GM11168 (cell line): Measurements from ENCODE around the gene PSMC3.

Experiments used
- in situ Hi-C: fragments of 300-500 bp; cut with MboI; formaldehyde crosslinking; loops from one replicate; pipeline ENCODE4 v1.12.0; 2022; ENCODE audit warnings: low sequenced_read_pairs; ENCODE audit not compliant: unreplicated experiment

The PSMC3 gene

DNA sequence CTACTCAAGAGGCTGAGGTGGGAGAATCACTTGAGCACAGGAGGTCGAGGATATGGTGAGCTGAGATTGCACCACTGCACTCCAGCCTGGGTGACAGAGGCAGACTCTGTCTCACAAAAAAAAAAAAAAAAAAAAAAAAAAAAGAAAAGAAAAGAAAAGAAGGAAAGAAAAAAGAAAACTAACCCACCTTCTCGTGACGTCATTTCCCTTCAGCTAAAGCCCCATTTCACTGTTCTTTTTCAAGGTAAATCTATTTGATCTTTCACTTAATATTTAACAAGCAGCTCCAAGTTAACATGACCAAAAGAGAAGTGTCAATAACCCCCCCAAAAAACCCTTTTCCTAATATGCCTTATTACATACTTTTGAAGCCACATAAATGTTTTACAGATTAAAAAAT lies 17.6 kb upstream of the PSMC3 start:
- in situ Hi-C loops, result no loop called here

DNA sequence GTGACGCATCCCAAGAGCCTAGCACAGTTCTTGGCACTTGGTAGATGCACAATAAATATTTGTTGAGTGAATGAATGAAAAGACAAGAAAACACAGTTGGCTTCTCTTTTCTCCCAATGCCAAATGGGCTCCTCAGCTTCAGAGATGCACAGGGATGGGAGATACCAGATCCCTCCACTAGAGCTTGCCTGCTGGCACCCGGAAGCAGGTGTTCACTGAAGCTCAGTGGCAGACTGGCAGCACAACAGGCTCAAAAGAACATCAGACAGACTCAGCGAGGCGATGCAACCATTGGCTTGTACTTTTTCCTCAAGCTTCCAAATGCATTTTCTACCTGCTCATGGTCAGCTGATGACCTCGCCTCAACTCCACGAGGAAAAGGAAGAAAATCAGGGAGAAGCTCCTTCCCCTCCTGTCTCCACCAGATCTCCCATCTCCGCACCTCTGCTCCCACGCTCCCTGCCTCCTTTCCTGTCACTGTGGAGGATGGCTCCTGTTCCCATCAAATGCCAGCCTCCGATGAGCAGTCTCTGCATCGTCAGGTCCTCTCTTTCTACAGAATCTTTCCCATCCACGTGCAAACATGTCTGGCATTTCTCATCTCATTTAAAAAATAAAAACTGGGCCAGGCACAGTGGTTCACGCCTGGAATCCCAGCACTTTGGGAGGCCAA lies 16.9 kb upstream of the PSMC3 start:
- in situ Hi-C loops, result no loop called here

DNA sequence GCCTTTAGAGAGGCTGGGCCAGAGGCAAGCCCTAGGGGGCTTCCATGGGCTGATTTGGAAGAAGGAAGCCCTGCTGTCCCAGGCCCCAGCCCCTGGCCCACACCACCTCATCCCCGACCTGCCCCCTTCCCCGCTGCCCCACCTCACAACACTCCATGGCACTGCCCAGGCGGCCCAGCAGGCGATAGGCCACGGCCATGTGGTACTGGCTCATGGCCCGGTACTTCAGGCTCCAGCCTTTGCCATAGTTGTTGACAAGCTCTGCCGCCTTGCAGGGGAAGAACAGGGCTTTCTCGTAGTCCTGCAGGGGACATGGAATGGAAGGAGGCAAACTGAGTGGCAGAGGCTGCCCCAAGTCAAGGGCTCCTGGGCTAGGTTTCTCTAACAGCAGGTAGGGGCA lies 16.3 kb upstream of the PSMC3 start:
- in situ Hi-C loops, result no loop called here

DNA sequence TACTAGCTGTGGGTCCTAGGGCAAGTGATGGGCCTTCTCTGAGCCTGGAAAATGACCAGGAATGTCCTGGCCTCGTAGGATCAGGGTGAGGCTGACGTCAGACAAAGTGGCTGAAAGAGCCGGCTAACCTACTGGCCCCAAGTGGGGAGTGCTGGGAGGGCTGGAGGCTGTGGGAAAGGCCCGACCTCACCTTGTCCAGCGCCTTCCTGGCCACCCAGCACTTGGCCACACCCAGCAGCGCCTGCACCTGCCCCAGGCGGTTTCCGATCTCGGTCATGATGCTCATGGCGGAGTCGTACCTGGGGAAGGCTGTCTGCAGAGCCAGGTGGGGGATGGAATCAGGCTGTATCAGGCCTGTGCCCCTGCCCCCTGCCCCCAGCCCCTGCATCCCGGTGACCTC lies 15.2 kb upstream of the PSMC3 start:
- in situ Hi-C loops, result no loop called here

DNA sequence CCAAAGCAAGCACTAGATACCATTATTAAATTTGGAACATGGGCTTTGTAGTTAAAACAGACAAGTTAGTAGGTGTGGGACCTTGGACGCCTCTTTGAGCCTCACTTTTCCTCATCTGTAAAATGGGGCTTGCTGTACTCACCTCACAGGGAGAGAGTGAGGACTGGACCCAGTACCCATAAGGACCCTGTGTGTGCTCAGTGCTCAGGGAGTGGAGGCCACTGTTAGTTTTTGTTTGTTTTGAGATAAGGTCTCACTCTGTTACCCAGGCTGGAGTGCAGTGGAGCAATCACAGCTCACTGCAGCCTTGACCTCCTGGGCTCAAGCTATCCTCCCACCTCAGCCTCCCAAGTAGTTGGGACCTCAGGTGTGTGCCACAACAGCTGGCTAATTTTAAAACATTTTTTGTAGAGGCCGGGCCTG lies 13.8 kb upstream of the PSMC3 start:
- in situ Hi-C loops, result no loop called here

DNA sequence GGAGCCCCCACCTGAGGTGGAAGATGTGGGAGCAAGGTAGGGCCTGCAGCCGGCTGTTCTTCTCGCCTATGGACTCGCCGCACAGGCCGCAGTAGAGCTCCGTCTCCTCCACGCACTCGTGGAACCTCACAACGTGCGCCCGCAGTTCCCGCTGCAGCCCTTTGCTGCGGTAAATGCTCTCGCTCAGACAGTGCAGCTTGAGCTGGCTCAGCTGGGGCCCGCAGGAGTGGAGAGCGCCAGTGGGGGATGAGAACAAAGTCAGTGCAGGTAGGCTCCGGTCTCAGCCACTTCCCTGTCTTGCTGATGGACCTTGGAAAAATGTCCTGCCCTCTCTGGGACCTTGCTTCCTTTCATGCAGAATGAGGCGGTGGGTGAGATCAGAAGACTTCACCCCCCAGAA lies 12.5 kb upstream of the PSMC3 start:
- in situ Hi-C loops, result no loop called here

DNA sequence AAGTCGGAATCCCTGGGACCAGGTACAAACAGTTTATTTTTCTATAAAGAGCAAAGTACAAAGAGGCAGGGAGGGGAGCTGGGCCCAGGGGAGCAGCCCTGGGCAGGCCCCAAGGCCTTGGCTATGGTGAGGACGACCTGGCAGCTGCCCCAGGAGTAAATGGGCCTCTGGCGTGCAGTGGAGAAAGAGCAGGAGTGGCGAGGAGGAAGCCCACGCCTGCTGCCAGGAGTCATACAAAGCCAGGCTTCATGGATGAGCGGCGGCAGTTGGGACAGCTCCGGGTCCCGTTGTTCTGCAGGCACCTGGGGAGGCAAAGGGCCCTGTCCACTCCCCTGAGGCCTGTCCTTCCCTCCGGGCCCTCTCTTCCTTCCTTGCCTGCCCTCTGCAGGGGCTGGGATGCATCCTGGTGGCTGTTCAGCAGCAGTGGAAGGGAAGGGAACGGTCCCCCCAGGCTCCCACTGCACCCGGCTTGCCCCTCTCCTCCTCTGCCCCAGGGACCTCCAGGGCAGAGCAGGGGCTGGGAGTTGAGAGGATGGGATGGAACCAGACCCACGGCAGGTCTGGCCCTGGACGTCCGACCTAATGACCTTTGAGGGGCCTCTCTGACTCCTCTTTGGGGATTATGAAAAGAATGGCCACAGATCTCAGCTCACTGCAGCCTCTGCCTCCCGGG lies 11.6 kb upstream of the PSMC3 start:
- in situ Hi-C loops, result no loop called here

DNA sequence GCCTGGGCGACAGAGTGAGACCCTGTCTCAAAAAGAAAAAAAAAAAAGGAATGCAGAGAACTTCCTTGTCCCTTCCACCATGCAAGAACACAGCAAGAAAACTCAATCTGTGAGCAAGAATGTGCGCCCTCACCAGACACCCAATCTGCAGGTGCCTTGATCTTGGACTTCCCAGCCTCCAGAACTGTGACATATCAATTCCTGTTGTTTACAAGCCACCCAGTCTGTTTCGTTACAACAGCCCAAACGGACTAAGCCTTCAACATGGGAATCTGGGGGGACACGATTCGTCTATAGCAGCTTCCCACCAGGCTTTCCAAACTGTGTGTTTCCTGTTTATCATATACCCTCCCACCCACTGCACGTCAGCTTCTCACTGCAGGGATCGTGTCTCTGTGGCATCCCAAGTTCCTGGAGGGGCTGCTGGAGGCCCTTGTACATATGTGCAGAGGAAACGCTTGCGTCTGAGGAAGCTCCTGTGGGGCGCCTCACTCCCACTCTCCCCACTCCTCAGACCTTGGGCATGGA lies 11.0 kb upstream of the PSMC3 start:
- in situ Hi-C loops, result no loop called here

DNA sequence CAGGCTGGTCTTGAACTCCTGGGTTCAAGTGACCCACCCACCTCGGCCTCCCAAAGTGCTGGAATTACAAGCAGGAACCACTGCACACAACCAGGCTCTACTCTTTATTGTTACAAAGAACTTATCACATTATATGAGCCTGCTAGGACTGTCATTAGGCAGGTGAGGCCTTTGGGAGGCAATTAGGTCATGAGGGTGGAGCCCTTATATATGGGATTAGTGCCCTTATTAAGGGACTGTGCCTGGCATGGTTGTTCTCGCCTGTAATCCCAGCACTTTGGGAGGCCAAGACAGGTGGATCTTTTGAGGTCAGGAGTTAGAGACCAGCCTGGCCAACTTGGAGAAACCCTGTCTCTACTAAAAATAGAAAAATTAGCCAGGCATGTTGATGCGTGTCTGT lies 10.5 kb upstream of the PSMC3 start:
- in situ Hi-C loops, result no loop called here

DNA sequence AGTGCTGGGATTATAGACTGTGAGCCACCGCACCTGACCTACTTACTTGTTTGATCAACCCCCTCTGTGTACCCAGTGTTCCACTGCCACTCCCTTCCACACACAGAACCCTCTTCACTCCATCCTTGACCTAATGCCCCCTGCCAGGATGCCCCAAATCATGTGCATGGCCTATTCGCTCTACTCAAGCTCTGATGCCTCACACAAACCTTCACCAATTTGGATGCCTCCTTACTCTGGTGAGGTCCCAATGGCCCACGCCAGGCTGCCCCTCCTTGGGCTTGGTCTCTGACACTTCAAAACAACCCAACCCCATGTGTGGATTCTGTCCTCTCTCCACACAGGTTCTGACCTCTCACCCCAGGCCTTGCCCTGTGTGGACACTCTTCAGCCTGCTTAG lies 9.4 kb upstream of the PSMC3 start:
- in situ Hi-C loops, result no loop called here

DNA sequence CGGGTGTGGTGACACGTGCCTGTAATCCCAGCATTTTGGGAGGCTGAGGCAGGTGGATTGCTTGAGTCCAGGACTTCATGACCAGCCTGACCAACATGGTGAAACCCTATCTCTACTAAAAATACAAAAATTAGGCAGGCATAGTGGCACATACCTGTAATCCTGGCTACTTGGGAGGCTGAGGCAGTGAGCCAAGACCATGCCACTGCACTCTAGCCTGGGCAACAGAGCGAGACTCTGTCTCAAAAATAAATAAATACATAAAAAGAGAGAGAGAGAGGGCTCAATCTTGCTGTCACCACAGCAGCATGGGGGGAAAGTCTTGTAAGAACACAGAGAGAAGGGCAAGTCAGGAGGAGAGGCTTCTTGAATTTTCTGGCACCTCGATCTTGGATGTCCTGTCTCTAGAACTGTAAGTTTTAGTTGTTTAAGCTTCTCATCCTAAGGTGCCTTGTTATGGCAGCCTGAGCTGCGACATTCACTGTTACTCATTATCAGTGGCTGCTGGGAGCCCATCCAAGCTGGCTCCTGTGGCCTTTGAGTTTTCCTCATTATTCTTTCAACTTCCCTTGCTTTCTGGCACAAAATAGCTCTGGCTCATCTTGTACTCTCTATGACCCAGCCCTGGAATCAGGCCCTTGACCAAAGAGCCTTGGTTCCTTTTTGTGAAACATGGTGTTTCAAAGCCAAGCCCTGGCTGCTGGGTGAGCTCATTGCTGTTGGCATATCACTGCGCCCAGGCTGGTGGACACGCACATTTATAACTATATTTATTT lies 8.0 kb upstream of the PSMC3 start:
- in situ Hi-C loops, result no loop called here

DNA sequence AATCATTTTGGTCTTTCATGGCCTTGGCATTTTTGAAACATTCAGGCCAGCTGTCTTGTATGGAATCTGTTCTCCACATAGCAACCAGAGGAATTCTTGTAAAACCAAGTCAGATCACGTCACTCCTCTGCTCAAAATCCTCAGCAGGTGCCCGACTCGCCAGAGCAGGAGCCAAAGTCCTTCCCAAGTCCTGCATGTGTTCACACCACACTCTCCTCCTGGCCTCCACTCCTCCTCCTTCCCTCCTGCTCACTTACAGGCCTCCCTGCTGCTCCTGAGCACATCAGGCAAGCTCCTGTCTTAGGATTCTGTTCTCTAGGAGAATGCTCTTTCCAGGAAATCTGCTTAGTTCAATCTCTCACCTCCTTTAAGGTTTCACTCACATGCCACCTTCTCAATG lies 6.9 kb upstream of the PSMC3 start:
- in situ Hi-C loops, result no loop called here

DNA sequence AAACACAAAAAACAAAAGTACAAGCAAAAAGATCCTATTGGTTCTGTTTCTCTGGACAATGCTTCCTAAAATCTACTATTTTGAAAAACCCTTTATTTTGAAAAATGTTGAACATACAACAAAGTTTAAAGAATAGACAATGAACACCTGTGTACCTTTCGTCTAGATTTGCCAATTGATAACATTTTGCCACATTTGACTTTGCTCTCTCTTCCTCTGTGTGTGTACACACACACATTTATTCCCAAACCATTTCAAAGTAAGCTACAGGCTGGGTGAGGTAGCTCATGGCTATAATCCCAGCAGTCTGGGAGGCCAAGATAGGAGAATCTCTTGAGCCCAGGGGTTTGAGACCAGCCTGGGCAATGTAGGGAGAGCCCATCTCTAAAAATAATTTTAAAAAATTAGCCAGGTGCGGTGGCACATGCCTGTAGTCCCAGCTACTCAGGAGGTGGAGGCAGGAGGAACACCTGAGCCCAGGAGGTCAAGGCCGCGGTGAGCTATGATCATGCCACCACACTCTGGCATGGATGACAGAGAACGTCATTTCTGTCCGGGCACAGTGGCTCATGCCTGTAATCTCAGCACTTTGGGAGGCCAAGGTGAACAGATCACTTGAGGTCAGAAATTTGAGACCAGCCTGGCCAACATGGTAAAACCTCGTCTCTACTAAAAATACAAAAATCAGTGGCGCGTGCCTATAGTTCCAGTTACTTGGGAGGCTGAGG lies 5.3 kb upstream of the PSMC3 start:
- in situ Hi-C loops, result no loop called here

DNA sequence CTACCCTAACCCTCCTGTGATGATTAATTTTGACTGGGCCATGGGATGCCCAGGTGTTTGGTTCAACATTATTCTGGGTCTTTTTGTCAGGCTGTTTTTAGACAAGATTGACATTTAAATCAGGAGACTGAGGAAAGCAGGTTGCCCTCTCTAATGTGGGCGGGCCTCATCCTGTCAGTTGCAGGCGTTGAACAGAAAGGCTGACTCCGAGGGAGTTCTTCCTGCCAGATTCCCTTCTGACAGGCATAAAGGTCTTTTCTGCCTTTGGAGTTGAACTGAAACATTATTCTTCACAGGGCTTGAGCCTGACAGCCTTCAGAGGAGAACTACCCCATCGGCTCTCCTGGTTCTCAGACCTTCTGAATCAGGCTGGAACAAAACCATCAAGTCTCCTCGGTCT lies 4.3 kb upstream of the PSMC3 start:
- in situ Hi-C loops, result no loop called here

DNA sequence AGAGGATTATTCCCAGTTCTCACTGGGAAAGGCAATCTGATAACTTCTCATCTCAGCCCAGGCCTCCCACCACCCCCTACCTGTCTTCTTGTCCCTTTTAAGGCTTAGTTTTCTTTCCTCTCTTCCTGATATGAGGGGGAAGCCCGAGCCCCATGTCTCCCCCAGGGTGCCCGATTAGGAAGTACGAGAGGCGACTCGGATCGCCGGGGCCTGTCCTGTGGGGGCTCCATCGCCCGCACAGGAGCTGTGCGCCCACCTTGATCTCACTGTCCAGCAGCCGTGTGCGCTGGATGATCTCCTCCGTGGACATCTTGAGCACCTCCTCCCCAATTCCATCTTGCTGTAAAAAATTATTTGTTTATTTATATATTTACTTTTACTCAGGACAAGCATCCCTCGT lies 628 bp downstream of the PSMC3 start:
- in situ Hi-C loops, result no loop called here

DNA sequence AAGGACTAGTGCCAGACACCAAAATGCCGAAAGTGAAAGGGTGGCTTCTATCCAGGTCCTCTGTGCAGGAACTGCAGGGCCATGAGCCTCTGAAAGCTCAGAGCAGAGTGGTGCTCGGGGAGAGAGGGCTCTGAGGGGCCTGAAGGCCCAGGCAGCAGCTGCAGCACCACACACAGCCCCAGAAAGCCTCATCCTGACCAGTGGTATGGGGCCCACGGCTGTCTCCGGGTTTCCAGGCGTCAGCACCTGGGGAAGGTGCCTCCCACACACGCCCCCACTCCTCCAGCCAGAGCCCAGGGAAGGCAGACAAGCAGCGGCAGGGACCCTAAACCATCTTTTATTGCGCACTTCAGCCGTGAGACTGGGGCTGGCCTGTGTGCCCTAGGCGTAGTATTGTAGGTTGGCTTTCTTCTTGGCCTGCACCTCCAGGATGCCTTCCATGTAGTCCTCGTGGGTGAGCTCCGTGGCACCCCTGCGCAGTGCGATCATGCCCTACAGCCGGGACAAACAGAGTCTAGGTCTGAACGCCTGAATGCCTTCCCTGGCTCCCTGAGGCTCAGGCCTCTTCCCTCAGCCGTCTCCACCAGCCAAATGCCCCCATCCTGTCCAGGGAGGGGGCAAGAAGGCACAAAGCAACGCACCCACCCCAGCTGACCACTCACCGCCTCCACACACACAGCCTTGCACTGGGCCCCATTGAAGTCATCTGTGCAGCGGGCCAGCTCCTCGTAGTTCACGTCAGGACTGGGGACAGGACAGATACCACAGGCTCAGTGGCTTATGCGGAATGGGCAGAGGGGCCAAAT lies 7.6 kb downstream of the PSMC3 start:
- in situ Hi-C loops, result no loop called here

DNA sequence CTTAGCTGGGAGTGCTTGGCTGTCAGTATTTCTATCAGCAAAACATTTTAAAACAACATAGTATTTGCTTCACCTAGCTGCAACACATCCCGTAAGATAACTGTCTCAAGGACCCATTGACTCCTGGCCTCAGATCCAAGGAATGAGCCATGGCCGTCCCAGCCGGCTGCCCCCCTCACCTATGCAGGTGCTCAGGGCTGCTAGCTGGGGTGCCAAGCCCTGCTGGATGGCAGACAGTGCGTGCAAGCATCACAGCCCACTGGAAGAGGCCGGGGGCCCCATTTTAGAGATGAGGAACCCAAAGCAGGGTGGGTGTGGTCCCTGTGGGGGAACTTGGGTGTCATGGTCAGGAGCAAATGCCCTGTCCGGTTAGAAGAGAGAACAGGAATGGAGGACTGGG lies 8.5 kb downstream of the PSMC3 start:
- in situ Hi-C loops, result no loop called here

DNA sequence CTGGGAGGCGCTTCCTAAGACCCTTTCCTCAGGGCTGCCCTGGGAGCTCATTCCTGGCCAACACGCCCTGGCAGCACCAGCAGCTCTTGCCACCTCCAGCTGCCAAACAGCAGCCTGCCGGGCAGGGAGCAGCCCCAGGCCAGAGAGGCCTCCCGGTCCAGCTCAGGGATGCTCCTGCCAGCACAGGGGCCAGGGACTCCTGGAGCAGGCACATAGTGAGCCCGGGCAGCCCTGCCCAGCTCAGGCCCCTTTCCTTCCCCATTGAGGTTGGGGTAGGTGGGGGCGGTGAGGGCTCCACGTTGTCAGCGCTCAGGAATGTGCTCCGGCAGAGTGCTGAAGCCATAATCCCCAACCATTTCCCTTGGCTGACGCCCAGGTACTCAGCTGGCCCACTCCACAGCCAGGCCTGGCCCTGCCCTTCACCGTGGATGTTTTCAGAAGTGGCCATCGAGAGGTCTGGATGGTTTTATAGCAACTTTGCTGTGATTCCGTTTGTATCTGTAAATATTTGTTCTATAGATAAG lies 10.2 kb downstream of the PSMC3 start:
- in situ Hi-C loops, result no loop called here

DNA sequence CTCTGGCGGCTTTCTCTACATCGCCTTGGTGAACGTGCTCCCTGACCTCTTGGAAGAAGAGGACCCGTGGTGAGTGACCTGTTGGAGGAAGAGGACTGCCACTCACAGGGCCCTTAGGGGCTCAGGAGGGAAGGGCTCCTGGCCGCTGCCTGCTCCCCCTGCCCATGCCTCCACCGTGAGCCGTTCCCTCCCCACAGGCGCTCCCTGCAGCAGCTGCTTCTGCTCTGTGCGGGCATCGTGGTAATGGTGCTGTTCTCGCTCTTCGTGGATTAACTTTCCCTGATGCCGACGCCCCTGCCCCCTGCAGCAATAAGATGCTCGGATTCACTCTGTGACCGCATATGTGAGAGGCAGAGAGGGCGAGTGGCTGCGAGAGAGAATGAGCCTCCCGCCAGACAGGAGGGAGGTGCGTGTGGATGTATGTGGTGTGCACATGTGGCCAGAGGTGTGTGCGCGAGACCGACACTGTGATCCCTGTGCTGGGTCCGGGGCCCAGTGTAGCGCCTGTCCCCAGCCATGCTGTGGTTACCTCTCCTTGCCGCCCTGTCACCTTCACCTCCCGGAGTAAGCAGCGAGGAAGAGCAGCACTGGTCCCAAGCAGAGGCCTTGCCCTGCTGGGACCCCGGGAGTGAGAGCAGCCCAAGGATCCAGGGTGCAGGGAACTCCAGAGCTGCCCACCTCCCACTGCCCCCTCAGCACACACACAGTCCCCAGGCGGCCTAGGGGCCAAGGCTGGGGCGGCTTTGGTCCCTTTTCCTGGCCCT lies 11.0 kb downstream of the PSMC3 start:
- in situ Hi-C loops, result no loop called here
